K562 (cell line): ENCODE data around the gene FAM114A1. TPM values are rescaled to one million over a fixed set of nuclear protein-coding genes. Genes with fewer than 3 reads are reported as not detected.

Source experiments
- OTX1 ChIP-seq: fragments of 450-650 bp; formaldehyde crosslinking; IDR thresholded peaks from 2 replicates; pipeline ENCODE4 v1.4.0; 2022; ENCODE audit warnings: mild to moderate bottlenecking
- ZBED1 ChIP-seq: IDR thresholded peaks from 2 replicates; pipeline ENCODE4 v1.6.1; 2014
- polyA plus RNA-seq, 8 experiments: library from polyadenylated mRNA; depleted of rRNA in 4 of 8; stranded (reverse) in 5 of 8; unstranded in 3 of 8; fragments of >200 nt; fragmentation: Nextera tagmentation in 2 of 8; fragmentation: Illumina TruSeq in 1 of 8; extraction: Ambion mirVana in 2 of 8; extraction: Trizol in 1 of 8; gene quantifications; 2 replicates each; pipeline versions ENCODE4 v1.2.1 to v1.2.3, GENCODE V29; 2011 to 2014; ENCODE audit warnings: inconsistent platforms in 1 of 8, missing spikeins in 1 of 8
- total RNA-seq, 7 experiments: library from RNA; depleted of rRNA in 6 of 7; stranded (reverse); fragments of >200 nt in 6 of 7; fragmentation: Illumina TruSeq in 2 of 7; extraction: Trizol in 2 of 7; gene quantifications; 2 replicates each; pipeline versions ENCODE4 v1.2.1 to v1.2.3, GENCODE V29; 2011 to 2021; ENCODE audit warnings: low replicate concordance in 1 of 7
- TF ChIP-seq, protein P1 (sequence below), 2 experiments: fragments of 450-650 bp; formaldehyde crosslinking in 1 of 2; IDR thresholded peaks; 2 replicates each; pipeline versions ENCODE4 v1.4.0 to v1.6.1; 2014 to 2020; ENCODE audit warnings: mild to moderate bottlenecking in 2 of 2, borderline replicate concordance in 1 of 2, low read depth in 1 of 2

The FAM114A1 gene
- total and polyA plus RNA-seq, 9 of the 15 experiments (the other 6 are each of a cell fraction or from before 2014, with no cell fraction given) = 1.8 to 12.0 (median 4.3) TPM

DNA sequence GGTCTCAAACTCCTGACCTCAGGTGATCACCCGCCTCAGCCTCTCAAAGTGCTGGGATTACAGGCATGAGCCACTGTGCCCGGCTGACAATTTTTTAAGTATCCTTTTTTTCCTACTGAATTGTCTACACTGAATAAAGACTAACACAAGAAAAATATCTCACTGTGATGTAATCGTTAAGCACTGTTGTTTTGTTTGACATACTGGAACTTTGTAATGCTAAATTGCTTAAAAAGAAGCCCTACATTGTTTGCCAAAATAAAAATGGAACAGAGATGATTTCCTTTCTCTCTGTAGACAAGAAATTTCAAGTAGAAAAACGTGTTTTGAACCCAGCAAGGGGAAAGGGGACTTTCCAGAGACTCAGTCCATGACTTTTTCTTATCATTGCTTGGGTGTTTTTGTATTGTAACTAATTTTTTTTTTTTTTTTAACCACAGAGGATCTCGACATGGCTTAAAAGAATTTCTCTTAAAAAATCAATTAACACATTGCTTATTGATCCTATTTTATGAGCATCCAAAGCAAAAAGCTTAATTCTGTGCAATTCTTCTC is 89.7 kb downstream of the FAM114A1 start (continued):
- TF ChIP-seq OTX1 = no peak
- no peak for TF ChIP-seq ZBED1
- TF ChIP-seq, protein P1, sequence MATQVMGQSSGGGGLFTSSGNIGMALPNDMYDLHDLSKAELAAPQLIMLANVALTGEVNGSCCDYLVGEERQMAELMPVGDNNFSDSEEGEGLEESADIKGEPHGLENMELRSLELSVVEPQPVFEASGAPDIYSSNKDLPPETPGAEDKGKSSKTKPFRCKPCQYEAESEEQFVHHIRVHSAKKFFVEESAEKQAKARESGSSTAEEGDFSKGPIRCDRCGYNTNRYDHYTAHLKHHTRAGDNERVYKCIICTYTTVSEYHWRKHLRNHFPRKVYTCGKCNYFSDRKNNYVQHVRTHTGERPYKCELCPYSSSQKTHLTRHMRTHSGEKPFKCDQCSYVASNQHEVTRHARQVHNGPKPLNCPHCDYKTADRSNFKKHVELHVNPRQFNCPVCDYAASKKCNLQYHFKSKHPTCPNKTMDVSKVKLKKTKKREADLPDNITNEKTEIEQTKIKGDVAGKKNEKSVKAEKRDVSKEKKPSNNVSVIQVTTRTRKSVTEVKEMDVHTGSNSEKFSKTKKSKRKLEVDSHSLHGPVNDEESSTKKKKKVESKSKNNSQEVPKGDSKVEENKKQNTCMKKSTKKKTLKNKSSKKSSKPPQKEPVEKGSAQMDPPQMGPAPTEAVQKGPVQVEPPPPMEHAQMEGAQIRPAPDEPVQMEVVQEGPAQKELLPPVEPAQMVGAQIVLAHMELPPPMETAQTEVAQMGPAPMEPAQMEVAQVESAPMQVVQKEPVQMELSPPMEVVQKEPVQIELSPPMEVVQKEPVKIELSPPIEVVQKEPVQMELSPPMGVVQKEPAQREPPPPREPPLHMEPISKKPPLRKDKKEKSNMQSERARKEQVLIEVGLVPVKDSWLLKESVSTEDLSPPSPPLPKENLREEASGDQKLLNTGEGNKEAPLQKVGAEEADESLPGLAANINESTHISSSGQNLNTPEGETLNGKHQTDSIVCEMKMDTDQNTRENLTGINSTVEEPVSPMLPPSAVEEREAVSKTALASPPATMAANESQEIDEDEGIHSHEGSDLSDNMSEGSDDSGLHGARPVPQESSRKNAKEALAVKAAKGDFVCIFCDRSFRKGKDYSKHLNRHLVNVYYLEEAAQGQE (IDR thresholded peaks at IDR 0.05; ENCODE audit: borderline replicate concordance) = no peak
- TF ChIP-seq, protein P1 (CRISPR knock-in tag; IDR thresholded peaks at IDR 0.05; ENCODE audit: low read depth) = no peak
